Upper lobe of left lung (tissue), 4 donors: ENCODE data around the gene MNS1.
"Not testable (repeated sequence)": the region's sequence is repeated elsewhere in the genome, so short reads cannot be mapped to it uniquely, and the experiment has no call there.

ENCODE experiments used
- CTCF ChIP-seq, 6 experiments: fragments of 450-650 bp in 4 of 6; fragments of 200-600 bp in 2 of 6; sonication (generic) in 2 of 6; IDR thresholded peaks; one replicate each; pipeline ENCODE4 v1.5.1; 2016 to 2019; ENCODE audit warnings: antibody characterized with exemption in 6 of 6
- EP300 ChIP-seq, 4 donors: sonication (generic); formaldehyde crosslinking; IDR thresholded peaks; one replicate each; pipeline ENCODE4 v1.5.1; 2017; ENCODE audit warnings: antibody characterized with exemption in 4 of 4, control low read depth in 2 of 4
- POLR2A ChIP-seq, 4 donors: fragments of 450-650 bp; IDR thresholded peaks; one replicate each; pipeline ENCODE4 v1.5.1; 2016 to 2017; ENCODE audit warnings: antibody characterized with exemption in 4 of 4, mild to moderate bottlenecking in 2 of 4
- POLR2AphosphoS5 ChIP-seq, 2 donors: sonication (generic); formaldehyde crosslinking; IDR thresholded peaks; one replicate each; pipeline ENCODE4 v1.5.1; 2017; ENCODE audit warnings: antibody characterized with exemption in 2 of 2

GRCh38 chr15:56399209-56399608 is 65.7 kb downstream of the MNS1 start:
- TF ChIP-seq POLR2AphosphoS5, CTCF, POLR2A, EP300 (IDR thresholded peaks at IDR 0.05): not testable (repeated sequence)
